ENCODE results near the gene CDKN2C.

GRCh38 chr1:50976890-50977574, 7.0 kb downstream of the CDKN2C start:
- no peak for TF ChIP-seq ZNF512 (CRISPR knock-in tag; IDR thresholded peaks at IDR 0.05; ENCODE audit: borderline replicate concordance)
- no peak for TF ChIP-seq ZNF423 (CRISPR knock-in tag; IDR thresholded peaks at IDR 0.05)
- no peak for TF ChIP-seq ZNF121 (CRISPR knock-in tag; IDR thresholded peaks at IDR 0.05)
- no peak for TF ChIP-seq ZNF317 (CRISPR knock-in tag; IDR thresholded peaks at IDR 0.05; ENCODE audit: borderline replicate concordance, low read depth)
- TF ChIP-seq KAT7 (CRISPR knock-in tag; IDR thresholded peaks at IDR 0.05; ENCODE audit: borderline replicate concordance) = no peak
